K562 (cell line): ENCODE measurements around the gene ERF. TPM values are rescaled to one million over a fixed set of nuclear protein-coding genes. Genes with fewer than 3 reads are reported as not detected.

Source experiments
- CREB3 ChIP-seq: fragments of 450-650 bp; conservative IDR thresholded peaks from 2 replicates; pipeline ENCODE4 v1.6.1; 2016; ENCODE audit warnings: missing genetic modification characterization, low read depth, mild to moderate bottlenecking, missing compliant biosample characterization, moderate library complexity
- DDX20 ChIP-seq: fragments of 450-650 bp; IDR thresholded peaks from 2 replicates; pipeline ENCODE4 v1.6.1; 2016; ENCODE audit warnings: missing genetic modification characterization, low read depth, mild to moderate bottlenecking, missing compliant biosample characterization, moderate library complexity
- MGA ChIP-seq: fragments of 450-650 bp; IDR thresholded peaks from 2 replicates; pipeline ENCODE4 v1.6.1; 2016; ENCODE audit warnings: mild to moderate bottlenecking, moderate library complexity
- SMARCA4 ChIP-seq: fragments of 450-650 bp; IDR thresholded peaks from 2 replicates; pipeline ENCODE4 v1.6.1; 2016
- YY1 ChIP-seq, 3 experiments: IDR thresholded peaks; 2 replicates each; pipeline ENCODE4 v1.6.1; 2011; ENCODE audit warnings: low read length in 2 of 3, mild to moderate bottlenecking in 2 of 3, moderate library complexity in 2 of 3, borderline replicate concordance in 1 of 3, control low read depth in 1 of 3, low read depth in 1 of 3; ENCODE audit not compliant: insufficient read depth in 3 of 3, insufficient replicate concordance in 2 of 3, control insufficient read depth in 1 of 3, insufficient read length in 1 of 3; ENCODE audit errors: extremely low read depth in 1 of 3
- ZNF224 ChIP-seq: sonication (generic); formaldehyde crosslinking; IDR thresholded peaks from 2 replicates; pipeline ENCODE4 v1.8.0; 2022; ENCODE audit warnings: mild to moderate bottlenecking, missing genetic modification reagents
- ZNF766 ChIP-seq: fragments of 200-800 bp; sonication (Bioruptor generic); conservative IDR thresholded peaks from 2 replicates; pipeline ENCODE4 v1.6.1; 2016; ENCODE audit warnings: missing genetic modification characterization, missing compliant biosample characterization
- polyA plus RNA-seq, 8 experiments: library from polyadenylated mRNA; depleted of rRNA in 4 of 8; stranded (reverse) in 5 of 8; unstranded in 3 of 8; fragments of >200 nt; fragmentation: Nextera tagmentation in 2 of 8; fragmentation: Illumina TruSeq in 1 of 8; extraction: Ambion mirVana in 2 of 8; extraction: Trizol in 1 of 8; gene quantifications; 2 replicates each; pipeline versions ENCODE4 v1.2.1 to v1.2.3, GENCODE V29; 2011 to 2014; ENCODE audit warnings: inconsistent platforms in 1 of 8, missing spikeins in 1 of 8
- total RNA-seq, 7 experiments: library from RNA; depleted of rRNA in 6 of 7; stranded (reverse); fragments of >200 nt in 6 of 7; fragmentation: Illumina TruSeq in 2 of 7; extraction: Trizol in 2 of 7; gene quantifications; 2 replicates each; pipeline versions ENCODE4 v1.2.1 to v1.2.3, GENCODE V29; 2011 to 2021; ENCODE audit warnings: low replicate concordance in 1 of 7
- TF ChIP-seq, protein P1 (sequence below): fragments of 150-350 bp; IDR thresholded peaks from 2 replicates; pipeline ENCODE4 v1.6.1; 2014; ENCODE audit warnings: low read depth, mild to moderate bottlenecking, low read length, borderline replicate concordance

Gene ERF
- total and polyA plus RNA-seq, 9 of the 15 experiments (the other 6 are each of a cell fraction or from before 2014, with no cell fraction given), result 0.03 to 75.4 (median 27.0) TPM

DNA sequence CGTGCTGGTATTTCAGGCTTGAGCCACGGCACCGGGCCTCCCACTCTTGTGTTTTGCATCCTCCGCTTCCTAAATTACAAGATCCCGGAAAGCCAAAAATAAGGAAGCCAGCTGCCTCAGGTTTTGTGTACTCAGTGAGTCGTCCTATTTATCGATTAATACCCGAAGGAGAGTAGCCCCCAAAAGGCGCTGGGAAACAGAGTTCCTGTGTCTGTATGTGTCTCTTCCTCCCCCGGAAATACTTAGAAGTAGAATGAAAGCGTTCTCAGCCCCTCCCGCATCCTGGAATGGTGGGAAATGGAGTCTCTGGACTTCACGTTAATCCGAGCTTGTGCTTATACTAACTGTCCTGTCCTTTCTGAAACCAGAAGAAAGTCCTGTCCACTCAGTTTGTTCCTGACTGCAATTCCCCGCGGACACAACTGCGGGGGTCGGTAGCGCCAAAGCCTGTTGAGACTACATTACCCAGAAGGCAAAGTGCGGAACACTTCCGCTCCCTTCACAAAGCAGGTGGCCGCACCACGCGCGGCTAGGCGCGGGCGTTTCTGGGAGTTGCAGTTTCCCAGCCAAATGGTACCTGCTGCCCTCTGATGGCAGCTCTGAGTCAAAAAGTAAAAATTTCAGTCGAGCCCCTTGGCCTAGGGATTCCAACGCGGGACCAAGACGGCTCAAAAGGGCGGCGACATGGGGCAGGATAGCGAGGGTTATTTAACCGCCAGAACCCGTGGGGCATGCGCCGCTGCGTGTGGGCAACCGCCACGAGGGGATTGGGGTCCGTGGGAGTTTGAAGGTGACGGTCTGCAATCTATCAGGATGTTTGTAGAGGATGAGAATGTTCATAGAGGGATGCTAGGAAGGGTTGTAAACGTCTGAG is 10.3 kb downstream of the ERF start (continued):
- peak; percentile 79; the same call in 1 of the 2 replicates for TF ChIP-seq CREB3 (tag)
- no peak for TF ChIP-seq DDX20
- peak in 1 of 3 experiments; percentile 55 for TF ChIP-seq YY1 (IDR thresholded peaks at IDR 0.05; ENCODE audit: borderline replicate concordance in 1 of 3, control insufficient read depth in 1 of 3, extremely low read depth in 1 of 3, insufficient read depth in 3 of 3, insufficient read length in 1 of 3, insufficient replicate concordance in 2 of 3, low read depth in 1 of 3, low read length in 2 of 3)
- TF ChIP-seq, protein P1, sequence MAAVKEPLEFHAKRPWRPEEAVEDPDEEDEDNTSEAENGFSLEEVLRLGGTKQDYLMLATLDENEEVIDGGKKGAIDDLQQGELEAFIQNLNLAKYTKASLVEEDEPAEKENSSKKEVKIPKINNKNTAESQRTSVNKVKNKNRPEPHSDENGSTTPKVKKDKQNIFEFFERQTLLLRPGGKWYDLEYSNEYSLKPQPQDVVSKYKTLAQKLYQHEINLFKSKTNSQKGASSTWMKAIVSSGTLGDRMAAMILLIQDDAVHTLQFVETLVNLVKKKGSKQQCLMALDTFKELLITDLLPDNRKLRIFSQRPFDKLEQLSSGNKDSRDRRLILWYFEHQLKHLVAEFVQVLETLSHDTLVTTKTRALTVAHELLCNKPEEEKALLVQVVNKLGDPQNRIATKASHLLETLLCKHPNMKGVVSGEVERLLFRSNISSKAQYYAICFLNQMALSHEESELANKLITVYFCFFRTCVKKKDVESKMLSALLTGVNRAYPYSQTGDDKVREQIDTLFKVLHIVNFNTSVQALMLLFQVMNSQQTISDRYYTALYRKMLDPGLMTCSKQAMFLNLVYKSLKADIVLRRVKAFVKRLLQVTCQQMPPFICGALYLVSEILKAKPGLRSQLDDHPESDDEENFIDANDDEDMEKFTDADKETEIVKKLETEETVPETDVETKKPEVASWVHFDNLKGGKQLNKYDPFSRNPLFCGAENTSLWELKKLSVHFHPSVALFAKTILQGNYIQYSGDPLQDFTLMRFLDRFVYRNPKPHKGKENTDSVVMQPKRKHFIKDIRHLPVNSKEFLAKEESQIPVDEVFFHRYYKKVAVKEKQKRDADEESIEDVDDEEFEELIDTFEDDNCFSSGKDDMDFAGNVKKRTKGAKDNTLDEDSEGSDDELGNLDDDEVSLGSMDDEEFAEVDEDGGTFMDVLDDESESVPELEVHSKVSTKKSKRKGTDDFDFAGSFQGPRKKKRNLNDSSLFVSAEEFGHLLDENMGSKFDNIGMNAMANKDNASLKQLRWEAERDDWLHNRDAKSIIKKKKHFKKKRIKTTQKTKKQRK, result no peak
- no peak for TF ChIP-seq ZNF224
- TF ChIP-seq SMARCA4, result no peak
- peak; percentile 96 for TF ChIP-seq ZNF766 (CRISPR knock-in tag)
- TF ChIP-seq MGA, result no peak; the same call in 1 of the 2 replicates
